MV-4-11 (cell line): Measurements from ENCODE around the gene NPAS1.
A peak's percentile ranks its signal among the peaks of the same experiment; 100 is the strongest.

ENCODE experiments used
- DNase-seq: peaks from one replicate; lab custom pipeline; 2025; lab: John Stamatoyannopoulos, UW

NPAS1 gene

DNA sequence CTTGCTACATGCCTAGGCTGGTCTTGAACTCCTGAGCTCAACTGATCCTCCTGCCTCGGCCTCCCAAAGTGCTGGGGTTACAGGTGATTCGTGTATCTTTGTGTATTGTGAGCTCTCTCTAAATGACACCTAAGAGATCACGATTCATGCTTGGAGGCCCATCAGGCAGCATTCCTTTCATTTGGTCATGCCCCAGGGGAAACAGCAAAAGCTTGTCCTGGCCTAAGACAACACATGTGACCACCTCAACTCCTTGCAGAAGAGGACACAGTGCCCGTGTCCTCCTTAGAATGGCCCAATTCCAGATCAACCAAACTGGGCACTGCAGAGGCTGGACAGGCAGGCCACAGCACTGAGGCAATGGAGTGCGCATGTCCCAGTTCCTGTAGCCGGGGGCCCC lies 61.5 kb downstream of the NPAS1 start:
- DNase-seq, result no peak

DNA sequence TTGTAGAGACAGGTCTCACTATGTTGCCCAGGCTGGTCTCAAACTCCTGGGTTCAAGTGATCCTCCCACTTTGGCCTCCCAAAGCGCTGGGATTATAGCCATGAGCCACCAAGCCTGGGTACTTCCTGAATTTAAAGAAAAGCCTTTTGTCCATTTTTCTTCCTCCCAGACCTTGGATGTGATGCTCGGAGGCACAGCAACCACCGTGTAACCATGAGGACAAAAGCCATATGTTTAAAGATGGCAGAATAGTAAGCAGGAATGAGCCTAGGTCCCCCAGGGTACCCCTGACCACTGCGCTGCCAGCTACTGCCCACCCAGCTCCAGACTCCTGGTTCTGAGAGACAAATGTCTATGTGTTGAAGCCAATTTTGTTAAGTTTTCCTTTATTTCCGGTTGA lies 62.9 kb downstream of the NPAS1 start:
- no peak for DNase-seq

DNA sequence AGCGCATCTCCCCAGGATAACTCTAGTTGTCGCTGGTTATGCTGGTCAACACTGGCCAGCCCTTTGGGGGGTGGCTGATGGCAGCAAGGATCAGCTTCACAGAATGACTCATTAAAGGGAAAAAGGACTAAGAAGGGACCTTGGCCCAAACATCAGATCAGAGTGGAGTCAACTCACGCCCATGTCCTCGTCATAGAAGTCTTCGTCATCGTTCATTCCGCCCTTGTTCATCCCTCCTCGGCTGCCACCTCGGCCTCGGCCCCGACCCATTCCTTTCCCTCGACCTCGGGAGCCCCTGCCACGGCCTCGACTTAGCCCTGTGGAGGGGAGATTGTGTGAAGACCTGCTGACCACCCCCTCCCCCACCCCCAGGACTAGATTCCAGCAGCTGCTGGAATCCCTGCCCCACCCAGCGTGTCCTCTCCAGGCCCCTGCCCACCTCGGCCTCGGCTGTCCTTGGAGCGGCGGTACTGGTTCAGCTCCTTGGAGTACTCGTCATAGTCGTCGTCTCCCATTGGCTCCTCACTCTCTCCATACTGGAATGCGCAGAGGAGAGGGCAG lies 65.3 kb downstream of the NPAS1 start:
- DNase-seq, result no peak

DNA sequence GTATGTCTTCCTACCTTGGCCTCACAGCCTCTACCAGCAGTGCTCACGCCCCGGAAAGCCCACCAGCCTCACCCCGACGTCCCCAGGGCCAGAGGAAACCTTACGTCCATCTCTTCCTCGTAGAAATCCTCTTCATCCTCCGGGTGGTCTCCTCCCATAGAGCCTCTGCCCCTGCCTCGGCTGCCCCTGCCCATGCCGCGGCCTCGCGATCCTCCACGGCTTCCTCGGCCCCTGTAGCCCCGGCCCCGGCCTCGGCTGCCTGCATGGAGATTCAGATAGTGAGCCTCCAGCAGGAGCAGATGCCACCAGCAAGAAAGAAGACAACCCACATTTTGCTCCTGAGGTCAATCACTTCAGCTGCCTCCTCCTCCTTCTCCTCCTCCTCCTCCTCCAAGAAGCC lies 66.6 kb downstream of the NPAS1 start:
- no peak for DNase-seq

DNA sequence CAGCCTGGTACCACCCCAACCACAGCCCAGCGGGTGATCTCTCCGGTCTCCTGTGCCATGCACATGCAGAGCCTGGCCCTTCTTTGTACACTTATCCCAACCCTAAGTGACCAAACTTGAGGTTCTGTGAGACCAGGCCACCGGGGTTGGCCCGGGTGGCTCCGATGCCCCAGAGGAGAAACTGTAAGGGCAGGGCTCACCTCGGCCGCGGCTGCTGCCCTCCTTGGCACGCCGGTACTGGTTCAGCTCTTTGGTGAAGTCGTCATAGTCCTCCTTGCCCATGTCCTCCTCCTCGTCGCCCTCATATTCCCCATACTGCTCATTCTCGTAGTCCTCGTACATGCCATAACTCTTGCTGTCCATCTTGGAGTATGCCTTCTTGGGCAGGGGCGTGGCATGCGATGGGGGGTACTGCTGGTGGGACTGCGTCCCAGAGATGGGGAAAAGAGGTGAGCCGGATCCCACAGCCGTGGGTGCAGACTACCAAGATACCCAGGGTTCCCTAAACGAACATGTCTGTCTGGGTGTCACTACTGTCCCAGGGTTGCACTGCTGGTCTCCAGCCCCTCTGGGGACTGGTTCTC lies 70.2 kb downstream of the NPAS1 start:
- no peak for DNase-seq

- DNase-seq, result no peak
Observed at GRCh38 chr19:47093254-47093653, 73.6 kb downstream of the NPAS1 start.

GRCh38 chr19:47093841-47094240 lies 74.2 kb downstream of the NPAS1 start:
- DNase-seq, result peak; percentile 68

- peak; percentile 98 for DNase-seq
Observed at GRCh38 chr19:47094557-47095475, 75.2 kb downstream of the NPAS1 start.
